Endometrium (tissue), 2 donors: ENCODE data around the gene SP100.
"Not testable (repeated sequence)": the region's sequence is repeated elsewhere in the genome, so short reads cannot be mapped to it uniquely, and the experiment has no call there.

Source experiments
- FAIRE-seq: peaks from 2 replicates; lab custom pipeline; 2012; peaks lifted over from hg19 to GRCh38; lab: Jason Lieb, UNC
- donor health status: control.
- donor health status: control.

Gene SP100

DNA sequence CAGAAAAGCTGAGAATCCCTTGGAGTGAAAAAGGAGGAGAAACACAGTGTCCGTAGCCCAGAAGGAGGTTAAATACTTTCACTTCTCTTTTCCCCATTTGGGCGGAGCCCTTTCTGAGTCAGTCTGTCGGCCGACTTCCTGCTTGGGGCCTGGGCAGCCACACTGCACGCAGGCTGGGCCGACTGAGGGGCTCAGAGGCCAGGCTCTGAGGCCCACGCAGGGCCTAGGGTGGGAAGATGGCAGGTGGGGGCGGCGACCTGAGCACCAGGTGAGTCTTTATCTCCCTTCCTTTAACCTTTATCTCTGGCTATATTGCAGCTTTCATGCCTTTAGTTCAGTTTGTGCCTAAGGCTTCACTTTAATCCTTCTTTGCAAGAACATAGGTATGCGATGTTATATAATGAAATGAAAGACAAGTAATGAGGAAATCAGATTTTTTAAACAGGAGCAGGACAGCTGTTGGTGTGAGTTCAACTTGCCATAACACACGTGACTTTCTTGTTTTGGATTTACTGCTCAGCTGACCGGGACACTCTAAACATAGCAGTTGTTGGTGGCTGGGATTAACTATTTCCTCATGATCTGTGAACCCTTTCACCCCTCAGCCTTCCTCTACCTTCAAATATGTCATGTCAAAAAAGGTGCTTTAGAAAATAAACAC lies at the start of gene SP100:
Gene SP100 (plus strand): TSS at position 141 of the 661 bp plus-strand sequence. CDS start 96 bp downstream, at position 237.
- no peak for FAIRE-seq

DNA sequence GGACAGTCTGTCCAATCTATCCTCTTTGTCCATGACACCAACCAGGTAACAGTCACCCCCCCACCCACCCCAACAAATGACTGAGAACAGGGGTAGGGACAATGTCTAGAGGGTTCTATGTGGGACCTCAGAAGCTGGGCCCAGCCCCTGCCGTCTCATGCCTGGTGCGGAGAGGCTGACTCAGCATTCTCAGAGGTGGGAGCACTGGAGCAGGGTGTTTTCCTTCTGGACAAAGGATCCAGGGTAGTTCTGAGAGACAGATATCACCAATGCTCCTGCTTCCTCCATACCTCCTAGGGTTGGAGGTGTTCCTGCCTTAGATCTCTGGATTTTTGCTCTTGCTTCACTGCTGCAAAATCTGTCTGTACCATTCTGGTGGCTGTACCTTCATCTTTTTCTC lies 33.9 kb upstream of the SP100 start:
- no peak for FAIRE-seq

DNA sequence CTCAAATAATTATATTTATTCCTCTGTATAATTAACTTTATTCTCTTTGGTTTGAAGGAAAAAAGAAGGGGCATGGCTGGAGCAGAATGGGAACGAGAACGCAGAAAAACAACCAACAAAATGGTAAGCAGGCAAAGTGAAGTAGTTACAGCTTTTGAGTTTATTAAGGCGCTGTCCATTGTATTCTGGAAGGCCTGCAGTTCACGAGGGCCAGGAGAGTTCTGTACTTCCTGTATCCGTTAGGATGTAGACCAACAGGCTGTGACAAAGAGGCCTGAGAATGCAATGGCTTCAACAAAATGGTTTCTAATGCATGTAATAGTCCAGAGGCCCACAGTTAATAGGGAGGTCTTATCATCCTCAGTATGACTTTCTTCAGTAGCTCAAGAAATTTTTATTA lies 32.5 kb upstream of the SP100 start:
- FAIRE-seq, result no peak

DNA sequence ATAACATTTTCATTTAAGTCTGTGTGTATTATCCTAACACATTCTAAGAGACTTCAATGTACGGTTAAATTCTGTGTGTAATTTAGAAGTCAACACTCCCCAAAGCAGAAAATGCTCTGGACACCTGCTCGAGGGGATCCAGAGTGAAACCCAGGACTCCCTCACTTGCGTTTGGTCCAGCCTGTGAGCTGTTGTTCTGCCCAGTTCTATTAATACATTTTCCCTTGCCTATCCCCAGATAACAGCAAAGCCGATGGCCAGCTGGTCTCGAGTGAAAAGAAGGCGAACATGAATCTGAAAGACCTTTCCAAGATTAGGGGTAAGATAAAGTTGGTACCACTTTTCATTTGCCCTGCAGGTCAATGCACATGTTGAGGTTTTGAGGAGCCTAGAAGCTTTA lies 31.0 kb upstream of the SP100 start:
- no peak for FAIRE-seq

DNA sequence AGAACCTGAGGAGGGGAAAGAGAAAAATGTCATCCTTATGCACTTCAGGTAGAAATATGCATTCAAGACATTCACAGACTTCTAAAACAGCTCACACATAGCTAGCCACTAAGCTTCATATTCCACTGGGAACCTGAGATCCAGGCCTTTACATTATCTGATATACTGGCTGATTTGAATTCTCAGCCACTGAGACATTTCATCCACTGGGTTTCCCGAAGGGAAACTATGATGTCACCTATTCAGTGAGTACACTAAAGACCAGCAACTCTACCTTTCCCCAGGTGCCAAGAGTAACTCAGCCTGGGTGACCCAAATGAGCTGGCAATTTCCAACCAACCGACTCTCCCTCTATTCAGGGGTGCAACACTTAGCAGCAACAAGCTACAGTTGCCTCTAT lies 21.7 kb upstream of the SP100 start:
- FAIRE-seq, result no peak

DNA sequence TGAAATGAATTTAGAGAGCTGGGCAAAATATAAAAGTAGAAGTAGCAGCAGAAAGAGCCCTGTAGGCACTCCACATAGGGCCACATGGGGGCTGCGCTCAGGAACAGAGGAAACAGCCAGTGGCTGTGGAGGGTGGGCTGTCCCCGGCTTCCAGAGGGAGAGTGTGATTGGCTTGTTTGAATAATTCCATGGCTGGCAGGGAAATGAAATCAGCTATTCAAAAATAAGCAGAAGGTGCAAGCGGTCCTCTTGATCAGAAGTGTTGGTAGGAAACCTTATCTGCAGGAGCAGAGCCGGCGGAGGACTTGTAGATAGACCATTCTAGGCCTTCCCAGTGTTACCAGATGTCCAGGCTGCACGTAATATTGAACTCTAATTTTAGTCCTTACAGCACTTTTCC lies 17.3 kb upstream of the SP100 start:
- FAIRE-seq, result not testable (repeated sequence)

DNA sequence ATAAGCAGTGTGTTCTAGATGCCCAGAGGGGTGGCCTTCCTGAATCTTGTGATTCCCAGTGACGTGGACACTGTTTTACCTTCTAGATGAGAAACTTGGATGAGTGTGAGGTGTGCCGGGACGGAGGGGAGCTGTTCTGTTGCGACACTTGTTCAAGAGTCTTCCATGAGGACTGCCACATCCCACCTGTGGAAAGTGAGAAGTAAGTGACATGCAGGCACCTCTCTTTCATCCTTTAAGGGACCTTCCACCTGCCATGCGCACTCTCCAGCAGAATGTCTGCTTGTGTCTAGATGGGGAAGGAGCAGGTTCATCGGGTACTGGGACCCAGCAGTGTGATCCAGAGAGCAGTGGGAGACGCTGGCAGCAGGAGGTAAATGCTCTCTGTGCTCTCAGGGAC lies 16.0 kb upstream of the SP100 start:
- no peak for FAIRE-seq

DNA sequence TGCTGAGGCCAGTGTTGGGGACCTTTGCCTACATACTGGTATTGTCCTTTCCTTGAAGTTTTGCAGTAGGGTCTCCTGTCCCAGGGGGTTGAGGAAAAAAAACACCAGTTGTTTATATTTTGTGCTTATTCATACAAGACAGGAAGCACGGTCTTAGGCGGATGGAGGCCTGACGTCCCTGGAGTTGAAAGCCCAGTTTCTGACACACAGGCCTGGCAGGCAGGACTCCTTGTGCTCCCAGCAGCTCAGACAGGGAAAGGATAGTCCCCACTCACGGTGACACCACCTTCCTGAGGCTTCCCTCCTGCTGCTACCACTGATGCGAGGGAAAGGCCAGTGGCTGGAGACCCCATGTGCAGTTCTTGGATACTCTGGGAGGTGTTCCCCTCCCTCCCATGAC lies 15.5 kb upstream of the SP100 start:
- FAIRE-seq, result no peak

DNA sequence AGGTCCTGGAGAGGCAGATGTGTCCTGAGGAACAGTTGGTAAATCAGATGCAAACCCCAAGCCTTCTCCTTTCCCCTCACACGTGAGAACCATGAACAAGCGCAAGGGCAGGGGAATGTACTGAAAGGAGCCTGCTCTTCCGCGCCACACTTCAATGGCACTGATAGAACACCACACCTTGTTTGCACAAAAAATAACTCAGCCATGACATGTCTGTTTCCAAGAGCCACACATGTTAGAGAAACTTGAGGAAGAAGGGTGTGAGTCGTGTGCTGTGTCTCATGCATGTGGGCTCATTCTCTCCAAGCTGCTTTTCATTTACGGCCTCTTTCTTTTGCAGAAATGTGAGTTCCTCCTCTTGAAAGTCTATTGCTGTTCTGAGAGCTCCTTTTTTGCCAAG lies 15.0 kb upstream of the SP100 start:
- not testable (repeated sequence) for FAIRE-seq

DNA sequence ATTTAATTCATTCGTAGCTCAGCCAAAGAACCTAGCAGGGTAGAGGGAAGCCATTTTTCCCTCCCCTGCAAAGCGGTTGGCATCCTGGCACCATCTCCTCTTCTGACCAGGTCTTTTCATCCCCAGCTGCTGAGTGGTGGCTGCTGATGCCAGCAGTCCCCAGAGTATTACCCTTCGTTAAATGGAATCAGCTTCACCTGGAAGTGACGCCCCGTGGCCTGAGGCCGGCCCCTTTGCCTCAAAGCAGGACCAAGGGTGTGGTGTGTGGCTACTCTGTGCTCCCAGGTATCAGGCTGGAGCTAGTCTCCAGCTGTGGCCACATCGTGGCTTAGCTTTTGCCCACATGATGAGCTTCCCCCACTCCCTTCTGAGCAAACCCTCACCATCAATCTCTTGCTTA lies 12.3 kb upstream of the SP100 start:
- FAIRE-seq, result no peak

DNA sequence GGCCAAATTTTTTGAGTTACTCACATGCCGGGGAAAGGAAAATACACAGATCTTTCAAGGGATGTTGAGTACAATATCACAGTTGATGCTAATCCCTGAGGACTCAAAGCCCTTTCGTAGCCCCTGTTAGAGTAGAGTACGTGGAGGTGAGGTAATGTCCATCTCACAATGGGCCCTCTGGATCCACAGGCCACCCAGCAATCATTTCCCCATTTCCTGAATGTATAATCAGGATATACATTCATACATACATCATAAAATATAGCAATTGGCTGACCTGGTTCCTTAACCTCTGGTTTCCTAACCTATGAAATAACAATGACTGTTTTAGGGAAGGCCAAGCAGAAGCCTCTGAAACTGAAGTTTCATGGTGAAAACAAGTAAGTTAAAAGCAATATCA lies 10.2 kb upstream of the SP100 start:
- no peak for FAIRE-seq

DNA sequence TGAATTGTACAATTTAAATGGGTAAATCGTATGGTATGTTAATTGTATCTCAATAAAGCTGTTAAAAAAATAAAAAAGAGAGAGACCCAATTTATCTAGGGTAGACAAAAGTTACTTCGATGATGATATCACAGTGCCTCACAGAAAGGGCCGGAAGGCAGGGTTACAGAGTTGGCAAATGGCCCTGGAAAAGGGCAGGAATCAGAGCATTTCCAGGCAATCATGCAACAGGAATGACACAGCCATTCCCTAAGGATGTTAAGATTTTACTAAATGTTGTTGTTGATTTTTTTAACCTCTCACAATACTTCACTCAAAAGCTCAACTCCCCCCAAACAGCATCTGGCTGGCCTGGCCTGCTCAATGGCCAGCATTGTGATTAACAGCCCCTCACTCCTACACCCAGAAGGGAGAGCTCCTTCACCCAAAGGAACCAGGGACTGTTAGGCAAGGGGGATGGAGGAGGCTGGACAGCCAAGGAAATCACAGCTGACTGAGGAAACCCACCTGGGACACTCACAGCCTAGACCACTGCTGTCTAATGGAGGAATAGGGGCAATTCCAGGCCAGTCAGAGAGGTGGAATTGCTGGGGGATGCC lies 7.7 kb upstream of the SP100 start:
- no peak for FAIRE-seq

DNA sequence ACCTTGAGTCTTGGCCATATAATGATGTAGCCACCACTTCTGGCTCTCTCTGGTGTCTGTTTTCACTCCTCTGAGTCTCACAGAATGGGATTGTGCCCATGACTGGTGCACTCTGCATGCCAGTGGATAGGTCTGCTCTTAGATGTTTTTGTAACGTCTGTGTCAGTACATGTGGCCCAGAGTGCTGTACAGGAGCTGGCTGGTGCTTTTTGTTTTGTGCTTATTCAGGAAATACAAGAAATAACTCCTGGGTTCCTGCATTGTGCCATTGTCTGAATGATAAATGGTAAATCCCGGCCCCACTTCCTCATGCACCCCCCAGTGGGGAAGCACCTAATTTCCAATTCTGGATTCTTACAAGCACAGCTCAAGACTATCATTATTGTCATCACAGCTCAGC lies 6.7 kb upstream of the SP100 start:
- FAIRE-seq, result not testable (repeated sequence)

DNA sequence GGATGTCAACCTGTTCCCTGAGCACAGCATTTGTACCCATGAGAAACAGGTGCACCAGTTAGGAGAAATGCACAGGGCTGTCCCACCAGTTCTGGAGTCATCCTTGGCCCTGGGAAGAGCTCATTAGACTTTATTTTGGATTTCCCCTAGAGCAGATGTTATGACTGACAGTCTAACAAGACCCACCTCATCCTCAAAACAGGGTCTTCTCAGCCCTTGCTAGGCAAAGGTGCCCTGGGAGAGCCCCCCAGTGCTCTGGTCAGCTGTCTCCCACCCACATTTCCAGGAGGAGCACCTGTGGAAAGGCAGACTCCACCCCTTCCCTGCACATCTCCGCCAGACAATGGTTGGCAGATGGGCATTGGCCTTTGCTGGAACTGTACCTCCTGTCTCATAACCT lies 5.7 kb upstream of the SP100 start:
- no peak for FAIRE-seq

DNA sequence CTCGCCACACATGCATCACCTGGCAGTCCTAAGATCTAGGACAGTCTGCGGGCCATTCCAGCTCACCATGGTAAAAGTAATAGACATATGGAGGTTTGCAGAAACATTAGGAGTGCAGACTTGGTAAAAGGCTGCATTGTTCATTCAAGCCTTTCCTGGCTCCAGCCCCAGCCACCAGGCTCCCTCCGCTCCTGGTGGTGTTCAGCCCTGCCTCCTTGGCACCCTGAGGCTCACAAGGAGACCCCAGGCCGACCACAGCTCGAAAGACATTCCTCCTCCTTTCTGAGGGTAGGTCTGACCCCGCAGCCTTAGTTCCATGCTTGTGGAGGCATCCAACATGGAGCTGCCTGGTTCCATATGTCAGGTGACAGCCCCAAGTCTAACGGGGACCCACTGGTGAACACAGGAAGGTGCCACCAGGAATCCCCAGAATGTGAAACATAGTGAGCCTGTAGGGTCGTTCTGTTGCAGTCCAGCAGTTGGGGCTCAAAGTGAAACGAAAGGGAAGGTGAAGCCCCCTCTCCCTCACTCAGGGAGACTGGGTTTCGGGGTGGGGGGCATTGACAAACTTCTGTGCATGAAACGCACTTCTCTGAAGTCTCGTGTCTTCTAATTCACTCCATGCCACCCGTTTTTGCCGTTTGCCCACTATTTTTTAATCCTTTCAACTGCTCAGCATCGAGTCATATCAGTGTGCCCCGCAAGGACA lies 5.0 kb upstream of the SP100 start:
- FAIRE-seq, result no peak

DNA sequence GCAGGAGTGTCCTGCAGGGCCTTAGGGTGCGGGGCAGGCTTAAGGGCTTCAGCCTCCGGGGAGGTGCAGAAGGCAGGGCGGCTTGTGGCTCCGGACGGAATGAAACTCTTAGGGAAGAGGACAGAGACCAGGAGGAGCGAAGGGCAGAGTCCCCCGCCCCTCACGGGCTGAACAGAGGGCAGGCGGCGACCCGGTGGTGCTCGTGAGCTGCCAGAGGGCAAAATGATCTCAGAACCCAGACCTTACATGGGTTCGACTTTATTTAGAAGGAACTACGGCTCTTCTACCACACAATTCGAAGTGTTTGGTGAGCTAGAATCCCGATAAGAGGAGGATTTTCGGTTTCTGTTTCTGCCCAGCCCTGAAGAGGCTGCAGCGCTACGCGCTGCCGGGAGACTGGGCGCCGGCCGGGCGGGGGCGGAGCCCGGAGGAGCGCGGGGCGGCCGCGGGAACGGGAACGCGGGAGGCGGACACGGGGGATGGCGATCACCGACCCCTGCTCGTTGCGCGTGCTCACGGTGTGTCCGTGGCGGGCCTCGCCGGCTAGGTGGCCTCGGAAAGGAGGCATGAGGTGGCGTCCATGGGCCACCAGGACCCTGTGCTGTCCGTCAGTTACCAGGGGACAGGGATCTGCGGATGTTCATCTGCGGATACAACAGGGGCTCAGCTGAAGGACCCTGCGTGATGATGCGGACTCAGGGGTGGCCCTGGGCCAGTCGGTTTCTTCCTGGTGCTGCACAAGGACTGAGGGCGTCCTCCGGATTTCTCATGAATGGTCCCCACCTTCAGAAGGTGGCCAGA lies 4.2 kb upstream of the SP100 start:
- no peak for FAIRE-seq

DNA sequence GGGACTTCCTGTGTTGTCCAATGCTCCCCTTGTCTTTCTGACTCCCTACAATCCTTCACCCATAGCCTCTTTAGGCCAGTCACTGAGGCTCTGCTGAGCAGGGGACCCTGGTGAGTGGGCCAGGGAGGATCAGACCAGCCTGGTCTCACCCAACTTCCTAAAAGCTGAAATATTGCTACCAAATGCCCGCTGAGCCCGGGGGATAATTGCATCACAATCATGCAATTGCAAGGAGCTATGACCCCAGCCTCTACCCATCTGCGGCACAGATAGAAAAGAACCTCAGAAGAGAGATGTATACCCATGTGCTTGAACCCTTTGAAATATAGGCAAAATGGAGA lies 3.7 kb upstream of the SP100 start:
- FAIRE-seq, result no peak

DNA sequence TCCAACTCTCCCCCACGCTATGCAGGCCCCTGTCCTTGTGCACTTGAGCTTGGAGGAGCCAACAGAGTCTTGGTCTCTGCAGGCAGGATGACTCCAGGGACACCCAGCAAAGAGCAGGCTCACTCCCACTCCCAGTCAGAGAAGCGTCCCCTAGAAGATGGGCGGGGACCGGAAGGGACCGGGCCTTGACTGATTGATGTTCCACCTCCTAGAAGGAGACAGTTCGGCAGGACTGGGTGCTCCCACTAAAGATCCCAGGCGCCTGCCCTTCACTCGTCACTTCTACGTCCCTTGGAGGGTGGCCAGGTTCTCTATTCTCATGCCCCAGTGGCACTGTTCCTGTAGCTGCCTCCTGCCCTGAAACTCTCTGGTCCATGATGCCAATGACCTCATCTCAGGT lies 3.2 kb upstream of the SP100 start:
- FAIRE-seq, result no peak

DNA sequence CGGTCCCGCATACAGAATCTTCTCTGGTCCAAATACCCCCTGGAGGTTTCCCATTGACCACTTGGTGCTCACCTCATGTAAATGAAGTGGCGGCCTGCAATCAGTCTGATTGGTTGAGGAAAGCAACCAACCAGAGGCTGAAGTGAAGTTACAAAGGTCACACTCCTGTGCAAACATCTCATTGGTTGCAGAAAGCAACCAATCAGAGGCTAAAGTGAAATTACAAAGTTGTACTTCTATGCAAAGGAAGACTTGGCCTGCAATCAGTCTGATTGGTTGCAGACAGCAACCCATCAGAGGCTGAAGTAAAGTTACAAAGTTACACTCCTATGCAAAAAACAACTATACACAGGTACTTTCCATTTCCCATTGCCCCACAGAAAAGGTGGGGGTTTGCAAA lies 2.5 kb upstream of the SP100 start:
- no peak for FAIRE-seq

DNA sequence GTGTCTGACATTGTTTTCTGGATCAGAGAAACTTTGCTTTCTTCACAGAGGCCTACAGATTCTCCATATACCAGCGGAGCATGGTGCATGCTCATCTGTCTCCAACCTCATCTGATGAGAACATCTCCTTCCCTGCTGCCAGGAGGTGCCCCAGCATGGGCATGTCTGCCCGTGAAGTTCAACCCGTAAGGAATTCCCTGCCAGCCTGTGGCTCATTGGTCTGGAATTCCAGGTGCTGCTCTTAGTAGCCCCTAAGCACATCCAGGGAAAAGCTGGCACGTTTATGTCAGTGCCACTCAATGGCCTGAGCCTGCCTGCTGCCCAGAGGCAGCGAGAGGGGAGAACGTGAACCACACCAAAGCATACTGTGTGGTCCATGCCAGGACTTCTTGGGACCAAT lies 1.7 kb upstream of the SP100 start:
- FAIRE-seq, result no peak

DNA sequence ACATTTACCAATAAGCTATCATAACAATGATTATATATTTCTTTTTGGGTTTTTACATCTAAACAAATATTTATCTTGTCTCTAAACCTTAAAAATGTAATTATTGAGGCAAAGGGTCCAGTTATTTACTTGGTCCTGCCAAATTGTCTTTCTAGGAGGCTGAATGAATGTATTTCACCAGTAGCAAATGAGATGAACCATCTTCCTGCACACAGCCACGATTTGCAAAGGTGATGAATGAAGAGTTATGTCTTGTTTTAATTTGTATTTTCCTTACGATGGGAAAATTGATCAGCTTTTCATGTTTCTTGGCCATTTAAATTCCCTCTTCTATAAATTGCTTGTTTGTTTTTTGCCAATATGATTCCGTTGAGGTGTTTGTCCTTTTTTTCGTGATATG lies 1.4 kb downstream of the SP100 start:
- no peak for FAIRE-seq

DNA sequence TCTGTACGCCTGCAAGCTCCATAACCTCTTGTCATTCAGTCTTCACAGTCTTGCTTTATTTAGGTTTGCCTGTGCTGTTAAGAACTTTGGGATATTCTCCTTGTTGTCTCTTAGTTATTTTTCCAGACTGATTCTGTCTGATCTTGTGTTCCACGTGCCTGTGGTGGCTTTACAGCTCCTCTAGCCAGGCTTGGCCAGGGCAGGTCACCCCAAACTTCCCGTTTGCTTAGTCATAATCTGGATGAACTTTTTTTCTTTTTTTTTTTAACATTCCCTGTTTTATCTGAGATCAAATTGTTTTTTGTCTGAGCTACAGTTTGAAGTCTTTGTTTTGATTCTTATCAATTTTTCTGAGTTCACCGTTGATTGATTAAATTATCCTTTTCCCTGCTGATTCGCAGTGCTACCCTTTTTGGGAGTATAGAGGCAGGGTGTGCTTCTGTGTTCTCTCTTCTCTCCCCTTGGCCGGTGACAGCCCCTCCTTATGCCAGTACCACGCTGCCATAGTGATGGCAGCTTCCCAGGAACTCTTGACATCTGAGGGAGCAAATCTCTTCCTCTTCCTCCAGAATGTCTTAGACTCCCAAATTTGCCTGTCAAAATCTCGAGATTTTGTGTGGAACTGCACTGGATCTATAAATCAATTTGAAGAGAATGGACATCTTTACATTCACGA lies 2.5 kb downstream of the SP100 start:
- FAIRE-seq, result no peak
